Measurements from ENCODE around the gene FOXP1. TPM values are rescaled to one million over a fixed set of nuclear protein-coding genes. Genes with fewer than 3 reads are reported as not detected.

FOXP1 gene
- total RNA-seq, 4 donors from 2014 or later: 49.8 to 157 (median 71.9) TPM

GRCh38 chr3:71144525-71145253 is 438.8 kb downstream of the FOXP1 start:
- TF ChIP-seq CTCF (IDR thresholded peaks at IDR 0.05) (no peak), EP300 (IDR thresholded peaks at IDR 0.05) (no peak), POLR2A (IDR thresholded peaks at IDR 0.05) (no peak), POLR2AphosphoS5 (IDR thresholded peaks at IDR 0.05) (no peak)
- 81% methylated on average over 9 of the region's 9 CpGs for WGBS
- no peak for DNase-seq (ENCODE audit: low spot score in 2 of 2)
- Histone ChIP-seq H3K9me3 (no peaks in the 10 kb centered on the region), H3K4me1 (no peaks in the 10 kb centered on the region), H3K27me3 (no peaks in the 10 kb centered on the region), H3K4me3 (no peak overlapping the region), H3K27ac (no peak overlapping the region), H3K36me3 (no peaks in the 10 kb centered on the region)

GRCh38 chr3:71143493-71143892 is 440.0 kb downstream of the FOXP1 start:
- H3K4me3 ChIP-seq: no peak overlapping the region
- no peak overlapping the region for H3K27ac ChIP-seq
- TF ChIP-seq POLR2AphosphoS5 (IDR thresholded peaks at IDR 0.05) (no peak), CTCF (IDR thresholded peaks at IDR 0.05) (no peak), EP300 (IDR thresholded peaks at IDR 0.05) (no peak), POLR2A (IDR thresholded peaks at IDR 0.05) (no peak)
- DNase-seq (ENCODE audit: low spot score in 2 of 2): no peak
- H3K9me3 ChIP-seq: no peaks in the 10 kb centered on the region
- H3K27me3 ChIP-seq: no peaks in the 10 kb centered on the region
- H3K36me3 ChIP-seq: no peaks in the 10 kb centered on the region
- H3K4me1 ChIP-seq: no peaks in the 10 kb centered on the region
- WGBS: 96% methylated on average over 4 of the region's 4 CpGs

DNA sequence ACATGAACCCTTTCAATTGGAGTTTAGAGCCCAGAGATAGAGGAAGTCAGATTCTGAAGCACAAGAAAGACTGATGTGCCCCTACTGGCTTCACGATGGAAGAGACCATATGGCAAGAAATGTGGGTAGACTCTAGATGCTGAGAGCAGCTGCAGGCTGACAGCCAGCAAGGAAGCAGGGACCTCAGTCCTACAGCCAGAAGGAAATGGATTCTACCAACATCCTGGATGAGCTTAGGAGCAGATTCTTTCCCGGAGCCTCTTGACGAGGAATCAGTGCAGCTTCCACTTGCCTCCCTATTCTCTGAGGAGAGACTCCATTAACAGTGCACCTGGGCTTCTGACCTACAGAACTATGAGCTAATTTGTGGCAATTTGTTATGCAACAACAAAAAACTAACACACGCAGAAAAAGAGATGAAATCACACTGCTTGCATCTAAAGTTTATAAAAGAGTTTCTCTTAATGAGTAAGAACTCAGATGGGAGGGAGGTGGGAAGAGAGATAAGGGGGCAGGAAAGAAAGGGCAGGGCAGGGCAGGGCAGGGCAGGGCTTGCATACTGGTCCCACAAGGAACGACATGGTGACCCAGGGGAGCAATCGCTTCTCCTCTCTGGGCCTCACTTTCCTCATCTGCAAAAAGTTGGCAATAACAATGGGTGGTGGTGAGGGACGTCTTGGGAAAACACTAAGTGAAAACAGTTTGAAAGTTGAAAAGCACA is 440.9 kb downstream of the FOXP1 start:
- Histone ChIP-seq H3K4me1 (no peaks in the 10 kb centered on the region), H3K27ac (no peak overlapping the region), H3K27me3 (no peaks in the 10 kb centered on the region), H3K36me3 (no peaks in the 10 kb centered on the region), H3K9me3 (no peaks in the 10 kb centered on the region), H3K4me3 (no peak overlapping the region)
- 58% methylated on average over 7 of the region's 7 CpGs for WGBS
- no peak for DNase-seq (ENCODE audit: low spot score in 2 of 2)
- TF ChIP-seq POLR2A (IDR thresholded peaks at IDR 0.05) (no peak), CTCF (IDR thresholded peaks at IDR 0.05) (no peak), POLR2AphosphoS5 (IDR thresholded peaks at IDR 0.05) (no peak), EP300 (IDR thresholded peaks at IDR 0.05) (no peak)

DNA sequence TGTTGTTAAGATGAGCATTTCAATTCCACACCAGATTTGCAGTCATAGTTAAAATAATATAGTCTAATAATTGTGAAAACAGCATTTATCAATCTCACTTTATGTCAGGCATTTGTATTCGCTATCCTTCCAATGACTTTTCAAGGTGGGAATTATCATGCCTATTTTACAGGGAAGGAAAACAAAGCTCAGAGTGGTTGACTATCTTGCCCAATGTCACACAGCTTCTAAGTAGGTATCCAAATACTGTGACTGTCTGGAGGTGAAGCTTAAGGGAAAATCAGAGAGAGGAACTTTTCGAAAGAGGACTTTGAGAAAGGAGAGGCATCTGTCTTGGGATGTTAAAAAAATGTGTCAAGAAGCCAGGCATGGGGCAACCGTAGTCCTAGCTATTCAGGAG is 443.1 kb downstream of the FOXP1 start:
- H3K9me3 ChIP-seq: no peaks in the 10 kb centered on the region
- H3K4me1 ChIP-seq: no peaks in the 10 kb centered on the region
- no peaks in the 10 kb centered on the region for H3K27me3 ChIP-seq
- H3K4me3 ChIP-seq: no peak overlapping the region
- DNase-seq (ENCODE audit: low spot score in 2 of 2): no peak
- no peak for TF ChIP-seq POLR2AphosphoS5 (IDR thresholded peaks at IDR 0.05)
- no peak for TF ChIP-seq POLR2A (IDR thresholded peaks at IDR 0.05)
- no peak for TF ChIP-seq EP300 (IDR thresholded peaks at IDR 0.05)
- TF ChIP-seq CTCF (IDR thresholded peaks at IDR 0.05): no peak
- WGBS: 99% methylated on average over 3 of the region's 3 CpGs
- H3K36me3 ChIP-seq: no peaks in the 10 kb centered on the region
- no peak overlapping the region for H3K27ac ChIP-seq

- DNase-seq (ENCODE audit: low spot score in 2 of 2): no peak
- TF ChIP-seq POLR2A (IDR thresholded peaks at IDR 0.05) (no peak), POLR2AphosphoS5 (IDR thresholded peaks at IDR 0.05) (no peak), CTCF (IDR thresholded peaks at IDR 0.05) (no peak), EP300 (IDR thresholded peaks at IDR 0.05) (no peak)
- no peaks in the 10 kb centered on the region for H3K36me3 ChIP-seq
- no peaks in the 10 kb centered on the region for H3K4me1 ChIP-seq
- H3K9me3 ChIP-seq: no peaks in the 10 kb centered on the region
- H3K27me3 ChIP-seq: no peaks in the 10 kb centered on the region
- no peak overlapping the region for H3K4me3 ChIP-seq
- WGBS: 85% methylated on average over 5 of the region's 5 CpGs
- H3K27ac ChIP-seq: no peak overlapping the region
Observed at GRCh38 chr3:71139496-71139895, 444.0 kb downstream of the FOXP1 start.
